HEK293 (cell line): ENCODE data around the gene SYNDIG1.

ENCODE experiments used
- CTCF ChIA-PET: fragments of 350-600 bp; formaldehyde crosslinking; extraction: SDS; loops from one replicate; lab custom pipeline; 2021; ENCODE audit warnings: antibody characterized with exemption; lab: Yijun Ruan, JAX
- POLR2A ChIA-PET: fragments of 300-600 bp; formaldehyde crosslinking; extraction: SDS; loops from one replicate; lab custom pipeline; 2020; ENCODE audit warnings: antibody characterized with exemption, inconsistent platforms; lab: Yijun Ruan, JAX
- H3K27ac ChIP-seq: fragments of 200-500 bp; sonication (Bioruptor generic); 2 replicates; pipeline ENCODE4 v1.5.1; 2014; ENCODE audit warnings: low read depth, low read length, control low read depth, inconsistent platforms; ENCODE audit errors: extremely low read depth
- H3K36me3 ChIP-seq, 2 experiments: fragments of 200-500 bp in 1 of 2; sonication (Bioruptor generic) in 1 of 2; 1 replicate in 1 of 2; 2 replicates in 1 of 2; pipeline ENCODE4 v1.5.1; 2014 to 2017; ENCODE audit warnings: inconsistent platforms in 2 of 2, low read length in 2 of 2; ENCODE audit not compliant: control insufficient read depth in 2 of 2, insufficient read depth in 1 of 2
- H3K4me1 ChIP-seq: fragments of 200-500 bp; sonication (Bioruptor generic); 2 replicates; pipeline ENCODE4 v1.5.1; 2014; ENCODE audit warnings: mild to moderate bottlenecking, low read length, inconsistent platforms; ENCODE audit not compliant: control insufficient read depth, insufficient read depth
- H3K4me3 ChIP-seq: 2 replicates; pipeline ENCODE4 v1.5.1; 2011; ENCODE audit warnings: low read depth, mild to moderate bottlenecking, control low read depth, low read length, moderate library complexity
- H3K9me3 ChIP-seq: fragments of 200-500 bp; sonication (Bioruptor generic); 2 replicates; pipeline ENCODE4 v1.5.1; 2014; ENCODE audit warnings: low read depth, low read length, inconsistent platforms; ENCODE audit not compliant: control insufficient read depth, insufficient read depth
- BCL11B ChIP-seq: fragments of 450-650 bp; formaldehyde crosslinking; IDR thresholded peaks from 2 replicates; pipeline ENCODE4 v1.5.1; 2016; ENCODE audit warnings: low read depth, missing biosample characterization, missing genetic modification characterization
- FEZF1 ChIP-seq: fragments of 450-650 bp; formaldehyde crosslinking; IDR thresholded peaks from 2 replicates; pipeline ENCODE4 v1.5.1; 2016; ENCODE audit warnings: missing biosample characterization, missing genetic modification characterization
- HIC1 ChIP-seq: fragments of 450-650 bp; formaldehyde crosslinking; IDR thresholded peaks from 2 replicates; pipeline ENCODE4 v1.5.1; 2016; ENCODE audit warnings: missing biosample characterization, missing genetic modification characterization
- MYNN ChIP-seq: fragments of 450-650 bp; formaldehyde crosslinking; IDR thresholded peaks from 2 replicates; pipeline ENCODE4 v1.5.1; 2016; ENCODE audit warnings: missing biosample characterization, missing genetic modification characterization, borderline replicate concordance
- SP7 ChIP-seq: fragments of 450-650 bp; formaldehyde crosslinking; IDR thresholded peaks from 2 replicates; pipeline ENCODE4 v1.5.1; 2016; ENCODE audit warnings: missing biosample characterization, missing genetic modification characterization
- ZBTB20 ChIP-seq: fragments of 450-650 bp; formaldehyde crosslinking; IDR thresholded peaks from 2 replicates; pipeline ENCODE4 v1.5.1; 2016; ENCODE audit warnings: missing biosample characterization, missing genetic modification characterization
- ZBTB21 ChIP-seq: fragments of 450-650 bp; formaldehyde crosslinking; IDR thresholded peaks from 2 replicates; pipeline ENCODE4 v1.5.1; 2017; ENCODE audit warnings: missing biosample characterization, missing genetic modification characterization
- ZFP69B ChIP-seq: fragments of 450-650 bp; formaldehyde crosslinking; IDR thresholded peaks from 2 replicates; pipeline ENCODE4 v1.5.1; 2016; ENCODE audit warnings: missing biosample characterization, missing genetic modification characterization
- ZNF114 ChIP-seq: fragments of 450-650 bp; formaldehyde crosslinking; IDR thresholded peaks from 2 replicates; pipeline ENCODE4 v1.5.0; 2017; ENCODE audit warnings: missing biosample characterization, missing genetic modification characterization
- ZNF175 ChIP-seq: fragments of 450-650 bp; formaldehyde crosslinking; IDR thresholded peaks from 2 replicates; pipeline ENCODE4 v1.5.1; 2016; ENCODE audit warnings: missing biosample characterization, missing genetic modification characterization
- ZNF23 ChIP-seq: fragments of 450-650 bp; formaldehyde crosslinking; IDR thresholded peaks from 2 replicates; pipeline ENCODE4 v1.5.1; 2016; ENCODE audit warnings: missing biosample characterization, missing genetic modification characterization, borderline replicate concordance
- ZNF549 ChIP-seq: fragments of 450-650 bp; IDR thresholded peaks from 2 replicates; pipeline ENCODE4 v1.5.1; 2018; ENCODE audit warnings: missing biosample characterization, missing genetic modification characterization, mild to moderate bottlenecking, inconsistent platforms, moderate library complexity
- ZNF555 ChIP-seq: fragments of 450-650 bp; formaldehyde crosslinking; conservative IDR thresholded peaks from 2 replicates; pipeline ENCODE4 v1.5.1; 2017; ENCODE audit warnings: missing biosample characterization, mild to moderate bottlenecking, missing genetic modification characterization, inconsistent platforms
- ZNF596 ChIP-seq: fragments of 450-650 bp; IDR thresholded peaks from 2 replicates; pipeline ENCODE4 v1.5.0; 2018; ENCODE audit warnings: missing biosample characterization, mild to moderate bottlenecking, missing genetic modification characterization, moderate library complexity
- ZNF837 ChIP-seq: fragments of 450-650 bp; formaldehyde crosslinking; IDR thresholded peaks from 2 replicates; pipeline ENCODE4 v1.5.1; 2016; ENCODE audit warnings: missing biosample characterization, missing genetic modification characterization
- TF ChIP-seq, protein P1 (sequence below): sonication (generic); formaldehyde crosslinking; IDR thresholded peaks from 2 replicates; pipeline ENCODE4 v1.8.1; 2022; ENCODE audit warnings: mild to moderate bottlenecking, moderate library complexity, missing genetic modification reagents
- TF ChIP-seq, protein P2 (sequence below): fragments of 450-650 bp; formaldehyde crosslinking; IDR thresholded peaks from 2 replicates; pipeline ENCODE4 v1.5.1; 2016; ENCODE audit warnings: missing biosample characterization, missing genetic modification characterization

Gene SYNDIG1

GRCh38 chr20:24673678-24674570 is 204.5 kb downstream of the SYNDIG1 start (continued):
- TF ChIP-seq, protein P1, sequence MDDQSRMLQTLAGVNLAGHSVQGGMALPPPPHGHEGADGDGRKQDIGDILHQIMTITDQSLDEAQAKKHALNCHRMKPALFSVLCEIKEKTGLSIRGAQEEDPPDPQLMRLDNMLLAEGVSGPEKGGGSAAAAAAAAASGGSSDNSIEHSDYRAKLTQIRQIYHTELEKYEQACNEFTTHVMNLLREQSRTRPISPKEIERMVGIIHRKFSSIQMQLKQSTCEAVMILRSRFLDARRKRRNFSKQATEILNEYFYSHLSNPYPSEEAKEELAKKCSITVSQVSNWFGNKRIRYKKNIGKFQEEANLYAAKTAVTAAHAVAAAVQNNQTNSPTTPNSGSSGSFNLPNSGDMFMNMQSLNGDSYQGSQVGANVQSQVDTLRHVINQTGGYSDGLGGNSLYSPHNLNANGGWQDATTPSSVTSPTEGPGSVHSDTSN (CRISPR knock-in tag): no peak
- no peak for TF ChIP-seq MYNN
- TF ChIP-seq ZNF549 (tag by site-specific recombination): no peak
- TF ChIP-seq ZNF596 (tag by site-specific recombination): no peak
- no peak for TF ChIP-seq ZFP69B (tag by site-specific recombination)

DNA sequence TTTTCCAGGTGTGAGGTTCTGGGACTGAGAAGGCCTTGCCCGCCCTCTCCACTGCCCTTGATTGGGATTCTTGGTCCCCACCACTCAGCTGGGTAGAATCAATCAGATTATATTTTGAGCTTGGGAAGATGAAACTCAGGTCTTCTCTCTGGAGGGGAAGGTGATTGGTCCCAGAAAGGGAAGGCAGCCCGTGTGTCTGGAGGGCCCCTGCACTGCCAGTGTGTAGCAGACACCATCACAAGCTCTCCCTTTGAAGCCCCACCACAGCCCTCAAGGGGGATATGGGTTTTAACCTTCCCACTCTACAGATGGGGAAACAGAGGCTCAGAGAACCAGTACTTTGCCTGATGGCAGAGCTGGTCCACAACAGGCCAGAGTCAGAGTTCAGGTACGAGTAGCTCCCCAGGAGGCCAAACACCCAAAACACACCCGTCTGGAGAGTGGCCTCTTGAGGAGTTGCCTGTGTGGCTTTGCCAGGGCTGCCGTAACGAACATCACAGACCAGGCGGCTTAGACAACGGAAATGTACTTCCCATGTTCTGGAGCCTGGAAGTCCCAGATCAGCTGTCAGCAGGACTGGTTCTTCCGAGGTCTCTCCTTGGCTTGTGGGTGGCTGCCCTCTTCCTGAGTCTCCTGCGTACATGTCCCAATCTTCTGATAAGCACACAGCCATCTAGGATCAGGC is 205.6 kb downstream of the SYNDIG1 start:
- H3K27ac ChIP-seq: no peak overlapping the region
- CTCF ChIA-PET: no interaction called here
- no peak overlapping the region for H3K4me3 ChIP-seq
- no peaks in the 10 kb centered on the region for H3K4me1 ChIP-seq
- H3K9me3 ChIP-seq: no peaks in the 10 kb centered on the region
- no peaks in the 10 kb centered on the region for H3K36me3 ChIP-seq
- TF ChIP-seq ZNF175 (tag by site-specific recombination) (no peak), ZBTB20 (tag by site-specific recombination) (no peak), ZNF23 (tag by site-specific recombination) (no peak), ZNF555 (tag by site-specific recombination) (no peak)
- POLR2A ChIA-PET: no interaction called here

GRCh38 chr20:24675651-24676352 is 206.4 kb downstream of the SYNDIG1 start:
- Histone ChIP-seq H3K4me3 (no peak overlapping the region), H3K4me1 (no peaks in the 10 kb centered on the region), H3K9me3 (no peaks in the 10 kb centered on the region), H3K36me3 (no peaks in the 10 kb centered on the region), H3K27ac (no peak overlapping the region)
- CTCF ChIA-PET: no interaction called here
- TF ChIP-seq, protein P2, sequence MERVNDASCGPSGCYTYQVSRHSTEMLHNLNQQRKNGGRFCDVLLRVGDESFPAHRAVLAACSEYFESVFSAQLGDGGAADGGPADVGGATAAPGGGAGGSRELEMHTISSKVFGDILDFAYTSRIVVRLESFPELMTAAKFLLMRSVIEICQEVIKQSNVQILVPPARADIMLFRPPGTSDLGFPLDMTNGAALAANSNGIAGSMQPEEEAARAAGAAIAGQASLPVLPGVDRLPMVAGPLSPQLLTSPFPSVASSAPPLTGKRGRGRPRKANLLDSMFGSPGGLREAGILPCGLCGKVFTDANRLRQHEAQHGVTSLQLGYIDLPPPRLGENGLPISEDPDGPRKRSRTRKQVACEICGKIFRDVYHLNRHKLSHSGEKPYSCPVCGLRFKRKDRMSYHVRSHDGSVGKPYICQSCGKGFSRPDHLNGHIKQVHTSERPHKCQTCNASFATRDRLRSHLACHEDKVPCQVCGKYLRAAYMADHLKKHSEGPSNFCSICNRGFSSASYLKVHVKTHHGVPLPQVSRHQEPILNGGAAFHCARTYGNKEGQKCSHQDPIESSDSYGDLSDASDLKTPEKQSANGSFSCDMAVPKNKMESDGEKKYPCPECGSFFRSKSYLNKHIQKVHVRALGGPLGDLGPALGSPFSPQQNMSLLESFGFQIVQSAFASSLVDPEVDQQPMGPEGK (tag by site-specific recombination): no peak
- POLR2A ChIA-PET: no interaction called here

DNA sequence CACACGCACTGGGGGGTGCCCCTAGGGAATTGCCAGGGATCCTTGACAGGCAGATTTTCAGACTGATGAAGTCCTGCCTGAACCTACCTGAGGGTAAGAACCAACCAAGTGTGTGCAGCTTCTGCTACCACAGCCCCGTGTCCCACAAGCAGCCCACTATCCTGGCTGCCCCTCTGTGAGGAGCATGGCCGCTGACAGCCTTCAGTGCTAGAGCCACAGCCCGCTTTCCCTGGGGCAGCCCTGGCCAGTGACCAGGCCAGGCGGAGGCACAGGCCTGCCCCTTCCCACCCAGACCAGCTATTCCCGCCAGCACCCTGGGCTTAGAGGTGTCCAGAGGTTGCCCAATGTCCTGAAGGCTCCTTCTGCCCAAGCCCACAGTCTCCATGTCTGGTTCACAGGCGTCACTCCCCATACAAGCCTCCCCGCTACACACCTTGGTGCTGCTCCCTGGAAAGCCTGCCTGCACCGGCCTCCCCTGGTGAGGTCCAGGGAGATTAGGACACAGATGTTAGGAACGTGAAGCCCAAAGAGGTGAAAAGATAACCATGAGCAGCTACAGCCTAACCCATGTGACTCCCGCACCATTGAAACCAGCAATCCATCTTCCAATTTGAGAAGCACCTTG is 207.0 kb downstream of the SYNDIG1 start:
- H3K27ac ChIP-seq: no peak overlapping the region
- H3K9me3 ChIP-seq: no peaks in the 10 kb centered on the region
- H3K4me3 ChIP-seq: no peak overlapping the region
- POLR2A ChIA-PET: no interaction called here
- no peaks in the 10 kb centered on the region for H3K36me3 ChIP-seq
- no peaks in the 10 kb centered on the region for H3K4me1 ChIP-seq
- CTCF ChIA-PET: interaction anchor here (0.6 kb wide), 1 partner anchor 516 kb away, joined by 3 read pairs; no protein-coding TSS in a partner anchor
- no peak for TF ChIP-seq SP7 (tag by site-specific recombination)
- no peak for TF ChIP-seq FEZF1 (tag by site-specific recombination)
- TF ChIP-seq ZBTB21: no peak
- TF ChIP-seq ZNF837 (tag by site-specific recombination): no peak
- no peak for TF ChIP-seq HIC1
- no peak for TF ChIP-seq BCL11B
- no peak for TF ChIP-seq ZNF114
